Keratinocyte (primary cell): ENCODE data around the gene HMGCS2. TPM values are rescaled to one million over a fixed set of nuclear protein-coding genes. Genes with fewer than 3 reads are reported as not detected.

Experiments
- DNase-seq: peaks from one replicate; pipeline ENCODE4 v3.0.0-alpha.2; 2011; ENCODE audit warnings: low read depth, missing footprints, low spot score
- FAIRE-seq: peaks from 2 replicates; lab custom pipeline; 2011; peaks lifted over from hg19 to GRCh38; lab: Jason Lieb, UNC
- H2AFZ ChIP-seq: 2 replicates; pipeline ENCODE4 v1.6.0; 2012; ENCODE audit warnings: low read length, control low read depth, inconsistent platforms; ENCODE audit not compliant: control insufficient read depth
- H3K27ac ChIP-seq: 2 replicates; pipeline ENCODE4 v1.5.1; 2011; ENCODE audit warnings: low read length; ENCODE audit not compliant: control insufficient read depth, insufficient read depth
- H3K27me3 ChIP-seq: 3 replicates; pipeline ENCODE4 v1.6.0; 2011; ENCODE audit warnings: low read length; ENCODE audit not compliant: control insufficient read depth, insufficient read depth; ENCODE audit errors: extremely low read depth
- H3K36me3 ChIP-seq, 2 experiments: 2 replicates in 1 of 2; 3 replicates in 1 of 2; pipeline ENCODE4 v1.5.1; 2011; ENCODE audit warnings: low read length in 2 of 2, mild to moderate bottlenecking in 1 of 2; ENCODE audit not compliant: control insufficient read depth in 2 of 2, insufficient read depth in 2 of 2; ENCODE audit errors: extremely low read depth in 1 of 2
- H3K4me1 ChIP-seq: 3 replicates; pipeline ENCODE4 v1.5.1; 2011; ENCODE audit warnings: low read length; ENCODE audit not compliant: control insufficient read depth, insufficient read depth; ENCODE audit errors: extremely low read depth
- H3K4me2 ChIP-seq: 3 replicates; pipeline ENCODE4 v1.6.0; 2011; ENCODE audit warnings: low read depth, low read length; ENCODE audit not compliant: control insufficient read depth, insufficient read depth; ENCODE audit errors: extremely low read depth
- H3K4me3 ChIP-seq, 3 experiments: fragments of 200-600 bp in 1 of 3; sonication (generic) in 1 of 3; 2 replicates in 2 of 3; 3 replicates in 1 of 3; pipeline ENCODE4 v1.5.1; 2011 to 2016; ENCODE audit warnings: low read length in 3 of 3, mild to moderate bottlenecking in 3 of 3, control low read depth in 2 of 3, inconsistent platforms in 1 of 3, low read depth in 1 of 3, mixed read lengths in 1 of 3, mixed run types in 1 of 3, moderate library complexity in 1 of 3; ENCODE audit not compliant: control insufficient read depth in 2 of 3, insufficient read depth in 2 of 3; ENCODE audit errors: extremely low read depth in 1 of 3
- H3K79me2 ChIP-seq: 2 replicates; pipeline ENCODE4 v1.6.0; 2012; ENCODE audit warnings: low read length; ENCODE audit not compliant: control insufficient read depth, insufficient read depth
- H3K9ac ChIP-seq: 3 replicates; pipeline ENCODE4 v1.6.0; 2011; ENCODE audit warnings: low read length; ENCODE audit not compliant: control insufficient read depth, insufficient read depth; ENCODE audit errors: extremely low read depth
- H3K9me1 ChIP-seq: 3 replicates; pipeline ENCODE4 v1.6.0; 2011; ENCODE audit warnings: low read length; ENCODE audit not compliant: control insufficient read depth, insufficient read depth; ENCODE audit errors: extremely low read depth
- H3K9me3 ChIP-seq: 2 replicates; pipeline ENCODE4 v1.5.1; 2012; ENCODE audit warnings: low read depth, low read length; ENCODE audit not compliant: control insufficient read depth
- H4K20me1 ChIP-seq: 3 replicates; pipeline ENCODE4 v1.6.0; 2011; ENCODE audit warnings: low read length; ENCODE audit not compliant: control insufficient read depth, insufficient read depth; ENCODE audit errors: extremely low read depth
- EZH2 ChIP-seq: IDR thresholded peaks from one replicate; pipeline ENCODE4 v1.6.1; 2012; ENCODE audit warnings: inconsistent platforms, mild to moderate bottlenecking, low read length, moderate library complexity
- dilution Hi-C: fragments of 300-500 bp; cut with MboI; formaldehyde crosslinking; loops from one replicate; pipeline ENCODE4 v1.7.0; 2020; ENCODE audit warnings: low sequenced_read_pairs; ENCODE audit not compliant: extremely low pct_ligation_motif_present
- polyA plus RNA-seq, 5 experiments: library from polyadenylated mRNA; depleted of rRNA in 3 of 5; stranded (reverse) in 3 of 5; stranded (forward) in 1 of 5; unstranded in 1 of 5; fragments of >200 nt; gene quantifications; 1 replicate in 1 of 5; 2 replicates in 3 of 5; 3 replicates in 1 of 5; pipeline versions ENCODE4 v1.2.1 to v1.2.3, GENCODE V29; 2011 to 2012; ENCODE audit warnings: missing spikeins in 2 of 5, low read depth in 1 of 5, low replicate concordance in 1 of 5
- TF ChIP-seq, protein P1 (sequence below), 3 experiments: IDR thresholded peaks in 1 of 3; conservative IDR thresholded peaks in 1 of 3; optimal IDR thresholded peaks in 1 of 3; 2 replicates in 2 of 3; 3 replicates in 1 of 3; pipeline versions ENCODE3 to v1.5.1; 2011; ENCODE audit warnings: low read length in 3 of 3, mild to moderate bottlenecking in 3 of 3, moderate library complexity in 2 of 3, control low read depth in 1 of 3, inconsistent platforms in 1 of 3; ENCODE audit not compliant: insufficient read depth in 2 of 3; ENCODE audit errors: extremely low read depth in 1 of 3

HMGCS2 gene
- polyA plus RNA-seq, 1 donor (not counting 4 experiments of a cell fraction or from before 2014, with no cell fraction given), result not detected

DNA sequence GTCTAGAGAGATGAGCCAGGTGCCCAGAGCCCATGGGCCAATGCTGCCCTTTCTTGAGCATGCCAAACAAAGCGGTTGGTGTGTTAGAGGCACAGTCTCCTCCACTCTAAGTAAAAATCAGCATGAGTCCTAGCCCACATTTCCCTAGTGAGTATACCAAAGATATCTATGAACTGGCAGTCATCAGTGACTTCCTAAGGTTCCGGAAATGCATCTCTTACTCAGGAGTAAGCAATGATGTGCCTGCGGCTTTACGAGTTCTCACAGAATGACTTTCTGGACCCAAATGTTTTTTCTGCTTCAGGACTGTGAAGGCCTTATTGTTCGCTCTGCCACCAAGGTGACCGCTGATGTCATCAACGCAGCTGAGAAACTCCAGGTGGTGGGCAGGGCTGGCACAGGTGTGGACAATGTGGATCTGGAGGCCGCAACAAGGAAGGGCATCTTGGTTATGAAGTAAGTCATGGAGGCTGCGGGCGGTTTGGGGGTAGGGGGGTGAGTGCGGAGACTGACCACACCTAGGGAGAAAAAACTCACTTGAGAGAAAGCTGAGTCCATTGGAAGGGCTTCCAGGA lies 47.8 kb downstream of the HMGCS2 start:
- Histone ChIP-seq H3K4me2 (no peak overlapping the region), H3K9ac (no peak overlapping the region), H3K27ac (no peak overlapping the region), H3K9me1 (no peaks in the 10 kb centered on the region), H3K4me1 (no peaks in the 10 kb centered on the region), H3K4me3 (no peak overlapping the region), H4K20me1 (peaks cover 8% of the 10 kb centered on the region), H3K79me2 (peaks cover 14% of the 10 kb centered on the region), H3K27me3 (no peaks in the 10 kb centered on the region), H2AFZ (no peak overlapping the region), H3K36me3 (peaks cover 0 to 30% of the 10 kb centered on the region in 2 experiments), H3K9me3 (no peaks in the 10 kb centered on the region)
- TF ChIP-seq, protein P1, sequence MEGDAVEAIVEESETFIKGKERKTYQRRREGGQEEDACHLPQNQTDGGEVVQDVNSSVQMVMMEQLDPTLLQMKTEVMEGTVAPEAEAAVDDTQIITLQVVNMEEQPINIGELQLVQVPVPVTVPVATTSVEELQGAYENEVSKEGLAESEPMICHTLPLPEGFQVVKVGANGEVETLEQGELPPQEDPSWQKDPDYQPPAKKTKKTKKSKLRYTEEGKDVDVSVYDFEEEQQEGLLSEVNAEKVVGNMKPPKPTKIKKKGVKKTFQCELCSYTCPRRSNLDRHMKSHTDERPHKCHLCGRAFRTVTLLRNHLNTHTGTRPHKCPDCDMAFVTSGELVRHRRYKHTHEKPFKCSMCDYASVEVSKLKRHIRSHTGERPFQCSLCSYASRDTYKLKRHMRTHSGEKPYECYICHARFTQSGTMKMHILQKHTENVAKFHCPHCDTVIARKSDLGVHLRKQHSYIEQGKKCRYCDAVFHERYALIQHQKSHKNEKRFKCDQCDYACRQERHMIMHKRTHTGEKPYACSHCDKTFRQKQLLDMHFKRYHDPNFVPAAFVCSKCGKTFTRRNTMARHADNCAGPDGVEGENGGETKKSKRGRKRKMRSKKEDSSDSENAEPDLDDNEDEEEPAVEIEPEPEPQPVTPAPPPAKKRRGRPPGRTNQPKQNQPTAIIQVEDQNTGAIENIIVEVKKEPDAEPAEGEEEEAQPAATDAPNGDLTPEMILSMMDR (optimal IDR thresholded peaks at IDR 0.05 in 1 of 3, IDR thresholded peaks at IDR 0.05 in 1 of 3, conservative IDR thresholded peaks at IDR 0.05 in 1 of 3; ENCODE audit: extremely low read depth in 1 of 3, insufficient read depth in 2 of 3, low read length in 3 of 3), result no peak
- no peak for TF ChIP-seq EZH2
- FAIRE-seq (no peak), DNase-seq (no peak)
- dilution Hi-C loops, result no loop called here

DNA sequence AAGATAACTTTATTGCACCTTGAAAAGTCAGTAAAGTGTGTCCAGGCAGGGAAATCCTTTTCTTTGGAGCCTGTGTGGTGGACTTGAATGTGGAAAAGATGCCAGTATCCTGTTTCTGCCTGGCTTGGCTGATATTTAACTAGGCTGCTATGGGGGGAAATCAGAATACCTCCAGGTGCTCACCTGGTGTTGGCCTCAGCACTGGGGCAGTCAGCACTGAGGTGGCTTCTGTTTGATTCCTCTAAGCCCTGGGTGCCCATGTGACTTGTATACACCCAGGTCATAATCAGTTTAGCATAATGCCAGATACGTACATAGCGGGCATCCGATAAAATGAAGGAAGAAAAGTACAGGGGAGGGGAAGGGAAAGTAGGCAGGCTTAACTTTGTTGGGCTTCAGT lies 49.7 kb downstream of the HMGCS2 start:
- no peaks in the 10 kb centered on the region for H3K27me3 ChIP-seq
- H2AFZ ChIP-seq, result no peak overlapping the region
- H3K9me1 ChIP-seq, result no peaks in the 10 kb centered on the region
- peaks cover 16% of the 10 kb centered on the region for H3K4me1 ChIP-seq
- H3K27ac ChIP-seq, result no peak overlapping the region
- H3K9ac ChIP-seq, result no peak overlapping the region
- H3K79me2 ChIP-seq, result peaks cover 30% of the 10 kb centered on the region
- no peak for FAIRE-seq
- TF ChIP-seq EZH2, result no peak
- TF ChIP-seq, protein P1 (optimal IDR thresholded peaks at IDR 0.05 in 1 of 3, IDR thresholded peaks at IDR 0.05 in 1 of 3, conservative IDR thresholded peaks at IDR 0.05 in 1 of 3; ENCODE audit: extremely low read depth in 1 of 3, insufficient read depth in 2 of 3, low read length in 3 of 3), result no peak
- DNase-seq, result no peak
- dilution Hi-C loops, result no loop called here
- H3K4me2 ChIP-seq, result no peak overlapping the region
- H3K9me3 ChIP-seq, result no peaks in the 10 kb centered on the region
- no peak overlapping the region for H3K4me3 ChIP-seq
- H4K20me1 ChIP-seq, result peaks cover 8% of the 10 kb centered on the region
- H3K36me3 ChIP-seq, result peaks cover 0 to 27% of the 10 kb centered on the region in 2 experiments
